EH (cell line): ENCODE data around the gene GALNT18.

Experiments used
- DNase-seq: peaks from one replicate; pipeline ENCODE4 v3.0.0-alpha.2; 2015; ENCODE audit warnings: low read depth

GALNT18 gene

GRCh38 chr11:11565636-11566035 lies 56.2 kb downstream of the GALNT18 start:
- no peak for DNase-seq

DNA sequence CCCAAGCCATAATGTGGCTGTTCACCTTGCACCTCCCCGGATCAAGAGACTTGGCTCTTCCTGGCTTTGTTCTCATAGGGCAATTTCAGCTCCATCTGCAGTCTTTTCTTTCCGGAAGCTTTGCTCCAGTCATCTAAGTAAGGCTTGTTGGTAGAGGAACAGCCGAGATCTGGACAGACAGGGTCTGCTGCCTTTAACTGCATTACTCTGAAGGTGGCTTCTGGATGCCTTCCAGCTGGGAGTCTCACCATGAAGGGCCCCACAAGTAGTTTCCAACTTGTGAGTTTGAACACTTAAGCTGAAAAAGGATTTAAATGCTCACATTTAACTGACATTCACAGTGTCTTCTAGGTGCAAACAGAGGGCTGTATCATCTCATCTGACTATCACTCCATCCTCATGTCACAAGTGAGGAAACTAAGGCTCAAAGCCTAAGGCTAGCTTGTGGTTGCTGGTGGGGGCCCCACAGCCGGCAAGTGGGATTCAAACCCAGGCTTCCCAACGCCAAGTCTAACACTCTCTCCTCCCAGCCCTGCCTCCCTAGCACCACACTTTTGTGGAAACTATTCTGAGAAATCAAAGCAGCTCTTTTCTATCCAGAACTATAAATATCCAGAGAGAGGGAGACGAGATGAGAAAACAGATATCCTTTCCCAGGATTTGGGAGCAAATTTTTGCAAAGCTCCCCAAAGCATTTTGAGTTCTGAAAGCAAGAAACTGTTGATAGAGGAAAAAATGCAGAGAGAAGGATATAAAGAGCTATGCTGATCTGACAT lies 58.4 kb downstream of the GALNT18 start:
- no peak for DNase-seq

GRCh38 chr11:11561991-11562390 lies 59.8 kb downstream of the GALNT18 start:
- no peak for DNase-seq

GRCh38 chr11:11558826-11559225 lies 63.0 kb downstream of the GALNT18 start:
- DNase-seq, result no peak

DNA sequence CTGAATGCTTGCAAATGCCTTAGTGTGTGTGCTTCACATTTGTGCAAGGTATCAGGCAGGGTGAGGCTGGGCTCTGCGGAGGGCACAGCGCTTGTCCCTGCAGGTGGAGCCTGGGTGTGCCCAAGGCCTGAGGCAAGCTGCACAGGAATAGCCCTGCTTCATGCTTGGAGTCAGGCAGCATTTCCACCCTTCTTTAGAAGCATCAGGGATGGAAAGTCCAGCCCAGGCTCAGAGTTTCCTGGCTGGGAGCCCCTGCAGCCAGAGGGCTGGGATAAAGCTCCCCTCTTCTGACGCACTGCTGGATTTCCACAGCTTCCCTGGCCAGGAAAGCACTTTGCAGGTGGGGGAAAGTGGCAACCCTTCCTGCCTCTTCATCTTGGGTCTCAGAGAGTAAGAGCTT lies 63.4 kb downstream of the GALNT18 start:
- no peak for DNase-seq

DNA sequence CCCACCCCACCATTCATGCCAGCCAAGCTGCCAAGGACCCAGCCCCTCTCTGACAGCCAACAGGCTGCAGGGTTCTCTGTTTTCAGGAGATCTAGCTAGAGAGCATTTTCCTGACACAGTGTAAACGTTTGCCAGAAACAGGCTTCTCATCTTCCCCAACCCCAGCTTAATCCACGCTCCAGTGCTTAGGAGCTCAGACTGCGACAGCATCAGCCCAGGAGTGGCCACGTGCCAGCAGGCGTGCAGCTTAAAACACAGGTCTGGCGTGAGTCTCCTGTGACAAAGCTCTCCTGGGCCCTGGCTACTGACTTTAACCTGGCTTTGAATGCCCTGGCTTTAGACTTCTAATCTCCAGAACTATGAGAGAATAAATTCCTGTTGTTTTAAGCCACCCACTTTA lies 66.6 kb downstream of the GALNT18 start:
- DNase-seq, result no peak

DNA sequence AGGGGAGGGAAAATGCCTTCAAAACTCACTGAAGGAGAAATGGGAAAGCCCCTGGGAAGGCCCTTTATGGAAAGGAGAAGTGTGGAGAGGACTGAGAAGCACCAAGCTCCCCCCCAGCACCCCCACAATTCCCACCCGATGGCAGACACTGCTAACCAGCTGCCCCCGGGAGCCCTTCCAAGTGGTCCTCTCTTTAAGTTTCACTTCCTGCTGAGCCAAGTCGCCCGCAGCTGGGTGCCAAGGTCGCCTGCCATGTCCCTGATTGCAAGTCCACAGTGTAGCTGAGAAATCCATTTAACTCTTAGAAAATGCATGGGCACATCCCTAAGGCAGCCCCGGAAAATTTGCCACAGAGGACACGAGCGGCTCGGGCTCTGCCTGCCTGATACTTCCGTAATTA lies 68.2 kb downstream of the GALNT18 start:
- DNase-seq, result no peak

DNA sequence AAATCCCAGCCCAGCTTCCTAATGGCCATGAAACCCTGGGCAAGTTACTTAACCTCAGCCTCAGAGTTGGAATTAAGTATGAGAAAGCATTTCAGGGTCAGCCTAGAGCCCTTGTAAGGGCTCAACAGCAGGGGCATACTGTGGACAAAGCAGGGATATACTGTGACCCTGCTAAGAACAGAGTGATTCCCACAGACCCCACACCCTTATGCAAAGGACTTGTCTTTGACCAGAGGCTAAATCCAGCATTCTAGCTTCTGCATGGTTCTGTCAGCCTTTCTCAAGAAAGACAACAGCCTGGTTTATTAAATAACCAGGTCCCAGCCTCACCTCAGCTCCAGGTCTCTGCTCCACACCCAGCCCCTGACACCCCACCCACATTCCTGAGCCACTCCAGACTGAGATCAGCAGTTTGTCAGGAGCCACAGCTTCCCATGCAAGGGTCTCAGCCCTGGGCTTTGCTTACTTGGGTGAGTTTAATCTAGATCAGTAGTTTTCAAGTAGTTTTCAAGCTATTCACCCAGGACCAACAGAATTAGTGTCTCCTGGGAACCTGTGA lies 69.2 kb downstream of the GALNT18 start:
- DNase-seq, result no peak

GRCh38 chr11:11550534-11550933 lies 71.3 kb downstream of the GALNT18 start:
- DNase-seq, result no peak

DNA sequence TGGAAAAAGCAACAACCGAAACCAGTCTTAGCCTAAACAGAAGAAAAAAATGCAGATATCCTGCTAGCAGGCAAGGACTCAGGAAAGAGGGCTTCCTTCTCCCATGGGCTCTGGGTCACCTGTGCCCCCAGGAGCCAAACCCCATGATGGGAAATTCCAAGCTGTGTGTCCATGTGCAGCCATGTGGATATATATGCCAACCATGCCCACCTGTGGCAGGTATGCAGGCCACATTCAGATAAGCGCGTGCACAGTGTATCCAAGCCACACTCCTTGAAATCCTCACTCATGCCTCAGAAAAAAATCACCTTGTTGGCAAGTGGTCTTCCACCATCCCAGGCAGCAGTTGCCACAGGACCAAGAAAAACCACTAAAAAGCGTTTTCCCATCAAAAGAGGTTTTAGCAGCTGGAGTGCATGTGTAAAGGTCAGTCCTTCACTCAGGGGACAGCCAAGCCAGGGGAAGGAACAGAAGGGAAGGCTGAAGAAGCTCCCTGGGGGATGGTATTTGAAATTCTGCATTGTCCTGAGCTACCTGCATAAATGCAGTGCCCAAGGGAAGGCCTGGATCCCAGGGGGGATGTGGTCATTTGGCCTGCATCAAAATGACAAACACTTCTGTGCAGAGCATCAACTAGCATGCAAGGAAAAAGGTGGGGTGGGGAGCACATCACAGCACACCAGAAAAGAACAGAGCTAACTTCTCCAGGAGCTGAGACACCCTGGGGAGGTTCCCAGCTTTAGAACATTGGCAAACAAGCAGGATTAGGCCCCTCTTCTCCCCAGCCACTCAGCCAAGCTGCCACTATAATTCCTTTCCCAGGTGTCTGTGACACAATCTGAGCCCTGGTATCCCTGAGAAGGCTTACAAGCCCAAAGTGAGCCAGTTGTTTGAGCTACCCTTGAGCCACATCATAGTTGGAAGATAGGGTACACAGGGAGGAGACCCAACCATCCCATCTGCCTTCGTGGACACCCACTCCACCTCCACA lies 76.2 kb downstream of the GALNT18 start:
- DNase-seq, result no peak

- no peak for DNase-seq
These were observed 78.1 kb downstream of the GALNT18 start for GRCh38 chr11:11543656-11544055.

- no peak for DNase-seq
These were observed 81.6 kb downstream of the GALNT18 start for GRCh38 chr11:11540157-11540556.

- no peak for DNase-seq
These were observed 83.4 kb downstream of the GALNT18 start for GRCh38 chr11:11538277-11538960.

GRCh38 chr11:11537871-11538270 lies 83.9 kb downstream of the GALNT18 start:
- no peak for DNase-seq

DNA sequence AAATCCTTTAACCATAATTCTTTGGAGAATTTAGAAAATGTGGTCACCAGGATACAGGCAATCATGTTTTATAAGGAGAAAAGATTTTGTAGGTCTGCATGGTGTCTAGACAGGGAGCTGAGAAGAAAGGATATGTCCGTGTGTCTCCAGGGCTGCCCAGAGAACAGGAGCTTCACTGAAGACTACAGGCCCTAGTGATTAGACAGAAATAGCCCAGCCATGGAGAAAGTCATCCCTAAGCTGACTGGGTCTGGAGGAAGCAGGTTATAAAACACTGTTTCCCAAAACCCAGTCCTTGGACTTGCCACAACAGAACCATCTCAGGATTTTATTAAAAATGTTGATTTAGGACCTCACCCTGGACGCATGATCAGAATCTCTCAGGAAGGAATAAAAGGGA lies 84.4 kb downstream of the GALNT18 start:
- peak; percentile 7 for DNase-seq

DNA sequence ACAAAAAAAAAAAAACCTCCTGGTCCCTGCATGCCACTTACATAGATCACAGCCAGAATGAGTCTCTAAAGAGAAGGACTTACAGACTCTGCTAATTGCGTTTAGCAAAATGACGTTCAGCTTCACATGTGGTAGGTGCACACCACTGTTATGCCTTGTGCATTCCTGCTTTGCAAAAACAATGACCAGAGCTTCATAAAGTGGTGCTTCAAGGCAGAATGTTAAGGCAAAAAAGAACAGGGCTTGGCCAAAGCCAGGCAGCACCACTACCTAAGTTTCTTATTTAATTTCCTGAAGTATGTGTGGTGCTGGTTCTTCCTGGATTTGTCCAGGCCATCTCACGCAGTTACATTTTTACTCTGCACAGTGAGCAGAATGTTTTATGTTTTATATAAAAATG lies 85.2 kb downstream of the GALNT18 start:
- DNase-seq, result no peak

DNA sequence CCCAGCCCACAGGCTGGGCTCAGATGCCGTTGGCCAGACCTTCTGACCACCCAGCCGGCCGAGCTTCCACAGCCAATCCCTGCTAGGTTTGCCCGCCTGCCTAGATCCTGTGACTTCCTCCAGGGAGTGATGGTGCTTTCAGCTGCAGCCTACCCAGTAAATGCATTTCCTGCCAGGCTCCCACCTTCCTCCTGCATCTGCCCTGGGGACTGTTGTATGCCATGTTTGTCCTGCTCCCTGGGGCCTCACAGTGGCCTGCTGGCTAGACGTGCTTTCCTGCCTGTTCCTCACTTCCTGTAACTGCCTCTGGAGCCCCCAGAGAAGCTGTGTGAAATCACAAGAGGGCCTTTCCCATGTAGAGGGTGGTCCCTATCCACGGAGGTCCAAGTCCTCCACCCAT lies 86.2 kb downstream of the GALNT18 start:
- DNase-seq, result no peak

- DNase-seq, result no peak
These were observed 86.8 kb downstream of the GALNT18 start for GRCh38 chr11:11534981-11535380.

- no peak for DNase-seq
These were observed 88.1 kb downstream of the GALNT18 start for GRCh38 chr11:11533751-11534150.

DNA sequence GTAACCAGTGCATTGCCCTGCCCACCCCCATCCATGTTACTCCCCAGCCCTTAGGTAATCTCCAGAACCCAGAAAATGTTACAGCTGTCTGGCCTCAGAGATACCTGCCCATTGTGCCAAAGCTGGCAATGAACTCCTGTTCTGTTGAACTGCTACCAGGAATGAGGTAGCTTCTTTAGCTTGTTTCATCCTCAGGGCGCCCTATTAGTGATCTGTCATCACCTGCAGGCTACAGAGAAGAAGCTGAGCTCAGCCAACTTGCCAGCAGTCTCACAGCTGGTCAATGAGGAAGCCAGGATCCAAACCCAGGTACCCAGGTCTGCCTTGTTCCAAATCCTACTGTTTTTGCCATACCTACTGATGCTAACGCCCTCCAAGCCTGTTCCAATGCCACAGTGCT lies 88.7 kb downstream of the GALNT18 start:
- DNase-seq, result no peak

DNA sequence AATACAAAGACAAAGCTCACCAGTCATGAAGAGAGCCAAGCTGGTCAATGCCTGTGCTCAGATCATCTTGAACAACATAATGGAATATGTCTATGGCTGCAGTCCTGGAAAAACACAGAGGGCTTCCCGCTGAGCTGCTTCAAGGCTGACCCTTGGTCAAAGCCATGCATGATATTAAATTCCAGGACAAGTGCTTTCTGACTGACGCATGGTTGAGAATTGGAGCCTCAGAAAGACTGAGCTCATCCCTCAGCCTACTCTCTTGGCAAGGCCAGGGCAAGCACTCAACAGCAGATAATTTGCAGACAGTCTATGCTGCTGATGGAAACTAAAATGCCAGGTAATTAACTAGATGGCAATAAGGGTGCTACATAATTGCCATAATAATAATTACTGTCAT lies 89.2 kb downstream of the GALNT18 start:
- DNase-seq, result peak; percentile 21
